Peyer's patch (tissue), 4 donors: Measurements from ENCODE around the gene MRPL12.

Experiments
- CTCF ChIP-seq, 6 experiments: fragments of 450-650 bp in 4 of 6; fragments of 200-600 bp in 2 of 6; sonication (generic) in 1 of 6; IDR thresholded peaks; one replicate each; pipeline ENCODE4 v1.5.1; 2017 to 2019; ENCODE audit warnings: antibody characterized with exemption in 6 of 6, mild to moderate bottlenecking in 3 of 6, moderate library complexity in 1 of 6
- POLR2A ChIP-seq, 2 donors: fragments of 450-650 bp; IDR thresholded peaks; one replicate each; pipeline ENCODE4 v1.5.1; 2017; ENCODE audit warnings: antibody characterized with exemption in 2 of 2, mild to moderate bottlenecking in 2 of 2, moderate library complexity in 2 of 2

DNA sequence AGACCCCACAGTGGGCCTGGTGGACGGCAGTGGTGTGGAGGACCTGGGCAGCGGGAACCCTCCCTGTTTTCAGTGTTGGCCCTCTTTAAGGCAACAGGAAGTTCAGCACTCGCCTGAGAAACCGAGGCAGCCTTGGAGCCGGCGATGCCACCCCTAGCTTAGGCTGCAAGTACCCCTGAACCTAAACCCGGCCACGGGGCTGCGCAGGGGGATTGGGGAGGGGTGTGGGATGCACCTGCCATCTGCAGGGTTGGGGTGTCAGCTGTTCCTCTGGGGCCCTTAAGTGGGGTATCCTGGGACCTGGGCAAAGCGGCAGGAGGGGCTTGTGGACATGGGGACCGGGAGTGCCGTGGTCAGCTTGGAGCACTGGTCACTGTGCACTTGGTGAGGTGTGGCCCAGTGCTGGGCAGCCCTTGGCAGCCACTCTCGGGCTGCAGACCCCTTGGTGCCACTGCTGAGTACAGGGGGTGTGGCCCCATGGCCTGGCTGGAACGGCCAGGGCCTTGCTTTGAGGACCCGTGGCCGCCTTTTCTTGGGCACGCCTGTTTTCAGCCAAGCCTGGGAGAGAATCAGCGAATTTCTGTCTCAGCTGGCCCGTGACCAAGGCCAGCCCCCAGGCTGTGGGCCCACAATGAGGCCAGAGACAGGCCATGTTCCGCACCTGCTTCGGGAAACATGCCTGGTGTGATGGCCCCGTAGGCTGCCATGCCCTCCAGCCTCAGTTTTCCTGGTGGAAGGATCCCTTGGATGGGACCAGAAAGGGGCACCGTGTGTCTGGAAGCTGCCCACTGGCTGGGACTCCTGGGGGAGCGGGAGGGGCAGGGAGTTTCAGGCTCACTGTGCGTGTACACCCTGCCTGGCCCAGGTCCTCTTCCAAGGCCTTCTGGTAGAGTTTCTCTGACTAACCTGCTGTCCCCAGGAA, 4.8 kb downstream of the MRPL12 start:
- no peak for TF ChIP-seq CTCF (IDR thresholded peaks at IDR 0.05)
- TF ChIP-seq POLR2A (IDR thresholded peaks at IDR 0.05) = no peak
